Adrenal gland (tissue), 12 donors: ENCODE results near the gene ITGA7. TPM values are rescaled to one million over a fixed set of nuclear protein-coding genes. Genes with fewer than 3 reads are reported as not detected.

Experiments used
- DNase-seq, 7 donors: peaks; one replicate each; pipeline ENCODE4 v3.0.0-alpha.2; 2019 to 2020
- H3K27ac ChIP-seq, 5 donors: fragments of 200-600 bp; sonication (generic) in 4 of 5; 1 replicate in 3 of 5; 2 replicates in 2 of 5; pipeline versions ENCODE4 v1.5.1 to v1.8.0; 2016 to 2020; ENCODE audit warnings: mild to moderate bottlenecking in 1 of 5
- H3K27me3 ChIP-seq: fragments of 200-600 bp; 2 replicates; pipeline ENCODE4 v1.8.0; 2021
- H3K36me3 ChIP-seq, 2 donors: fragments of 200-600 bp; replicated peaks in 1 of 2; 1 replicate in 1 of 2; 2 replicates in 1 of 2; pipeline versions ENCODE4 v1.5.1 to v1.8.0; 2018 to 2022
- H3K4me1 ChIP-seq, 2 donors: fragments of 200-600 bp; replicated peaks in 1 of 2; 1 replicate in 1 of 2; 2 replicates in 1 of 2; pipeline versions ENCODE4 v1.5.1 to v1.8.0; 2018 to 2021
- H3K4me3 ChIP-seq, 4 donors: fragments of 200-600 bp; sonication (generic) in 3 of 4; one replicate each; pipeline ENCODE4 v1.5.1; 2016 to 2018
- H3K9me3 ChIP-seq, 3 donors: fragments of 200-600 bp; sonication (generic) in 1 of 3; replicated peaks in 1 of 3; 1 replicate in 2 of 3; 2 replicates in 1 of 3; pipeline versions ENCODE4 v1.5.1 to v1.8.0; 2016 to 2021
- POLR2A ChIP-seq, 2 donors: fragments of 450-650 bp; IDR thresholded peaks; one replicate each; pipeline ENCODE4 v1.6.1; 2017; ENCODE audit warnings: antibody characterized with exemption in 2 of 2, mild to moderate bottlenecking in 2 of 2, moderate library complexity in 1 of 2
- WGBS, 4 donors: extraction: QIAGEN DNeasy Blood & Tissue Kit in 2 of 4; methylation state at CpG; one replicate each; pipeline versions ENCODE4 v1.1.5 to v1.1.7; 2013 to 2017; 5-methylcytosine and 5-hydroxymethylcytosine counted together
- intact Hi-C, 2 donors: fragments of 100-400 bp; cut with DNase I; formaldehyde crosslinking; loops; one replicate each; pipeline versions ENCODE4 v1.14.1 to v1.15.0; 2022 to 2023
- polyA plus RNA-seq, 3 donors: library from polyadenylated mRNA; stranded (reverse); fragments of 200-250 nt in 2 of 3; fragments of 350-450 nt in 1 of 3; fragmentation: Illumina TruSeq in 1 of 3; extraction: RNeasy Lipid Tissue Mini Kit (QIAGEN cat#74804) in 1 of 3; gene quantifications; one replicate each; pipeline ENCODE4 v1.2.3, GENCODE V29; 2013 to 2014
- total RNA-seq, 9 donors: library from RNA; depleted of rRNA in 4 of 9; stranded (reverse); fragments of >200 nt in 4 of 9; fragments of 120-200 nt in 1 of 9; fragmentation: NEBNext Ultra II Directional in 1 of 9; extraction: Animal tissue kit (Norgen Biotek cat#: 25700) in 1 of 9; gene quantifications; one replicate each; pipeline versions ENCODE4 v1.1.0 to v1.2.4, GENCODE V29; 2013 to 2023
- TF ChIP-seq, protein P1 (sequence below), 6 experiments: fragments of 450-650 bp in 4 of 6; fragments of 200-600 bp in 2 of 6; sonication (generic) in 1 of 6; IDR thresholded peaks; 1 replicate in 5 of 6; 2 replicates in 1 of 6; pipeline versions ENCODE4 v1.5.1 to v1.8.0; 2016 to 2021; ENCODE audit warnings: antibody characterized with exemption in 6 of 6, mild to moderate bottlenecking in 2 of 6, moderate library complexity in 1 of 6
- donor health status: healthy with polysubstance abuse.
- donor health status: Bipolar disorder and iron deficiency.
- donor health status: DM: yes; HTN: yes; CAD: no.
- donor health status: DM: no; HTN: no; CAD: no.
- donor health status: DM: no; HTN: no; CAD: no.
- donor health status: DM: yes; HTN: yes; CAD: no.

ITGA7 gene
- total and polyA plus RNA-seq, 12 donors: 5.7 to 77.1 (median 15.7) TPM

- Histone ChIP-seq H3K27me3 (no peaks in the 10 kb centered on the region), H3K4me1 (peaks cover 5 to 13% of the 10 kb centered on the region in 2 donors), H3K36me3 (no peaks in the 10 kb centered on the region), H3K4me3 (no peak overlapping the region), H3K27ac (peak overlapping the region in 1 of 5 donors; percentile 47), H3K9me3 (no peaks in the 10 kb centered on the region)
- intact Hi-C loops: no loop called here
- WGBS, 4 donors: 37 to 77% (median 62%) methylated on average over 6 of the region's 6 CpGs
- no peak for DNase-seq
- no peak for TF ChIP-seq POLR2A (IDR thresholded peaks at IDR 0.05)
- TF ChIP-seq, protein P1, sequence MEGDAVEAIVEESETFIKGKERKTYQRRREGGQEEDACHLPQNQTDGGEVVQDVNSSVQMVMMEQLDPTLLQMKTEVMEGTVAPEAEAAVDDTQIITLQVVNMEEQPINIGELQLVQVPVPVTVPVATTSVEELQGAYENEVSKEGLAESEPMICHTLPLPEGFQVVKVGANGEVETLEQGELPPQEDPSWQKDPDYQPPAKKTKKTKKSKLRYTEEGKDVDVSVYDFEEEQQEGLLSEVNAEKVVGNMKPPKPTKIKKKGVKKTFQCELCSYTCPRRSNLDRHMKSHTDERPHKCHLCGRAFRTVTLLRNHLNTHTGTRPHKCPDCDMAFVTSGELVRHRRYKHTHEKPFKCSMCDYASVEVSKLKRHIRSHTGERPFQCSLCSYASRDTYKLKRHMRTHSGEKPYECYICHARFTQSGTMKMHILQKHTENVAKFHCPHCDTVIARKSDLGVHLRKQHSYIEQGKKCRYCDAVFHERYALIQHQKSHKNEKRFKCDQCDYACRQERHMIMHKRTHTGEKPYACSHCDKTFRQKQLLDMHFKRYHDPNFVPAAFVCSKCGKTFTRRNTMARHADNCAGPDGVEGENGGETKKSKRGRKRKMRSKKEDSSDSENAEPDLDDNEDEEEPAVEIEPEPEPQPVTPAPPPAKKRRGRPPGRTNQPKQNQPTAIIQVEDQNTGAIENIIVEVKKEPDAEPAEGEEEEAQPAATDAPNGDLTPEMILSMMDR (IDR thresholded peaks at IDR 0.05): no peak
Observed at GRCh38 chr12:55676707-55677106, 31.0 kb downstream of the ITGA7 start.

DNA sequence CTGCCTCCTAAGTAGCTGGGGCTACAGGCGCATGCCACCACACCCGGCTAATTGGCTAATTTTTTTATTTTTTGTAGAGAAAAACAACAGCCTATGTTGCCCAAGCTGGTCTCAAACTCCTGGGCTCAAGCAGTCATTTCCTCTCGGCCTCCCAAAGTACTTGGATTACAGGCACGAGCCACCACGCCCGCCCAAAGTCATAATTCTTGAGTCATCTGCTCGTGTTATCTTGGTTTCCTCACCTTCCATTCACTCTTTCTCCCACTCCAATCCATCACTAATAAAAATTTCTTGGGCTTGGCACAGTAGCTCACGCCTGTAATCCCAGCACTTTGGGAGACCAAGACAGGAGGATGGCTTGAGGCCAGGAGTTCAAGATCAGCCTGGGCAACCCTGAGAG, 32.0 kb downstream of the ITGA7 start:
- Histone ChIP-seq H3K27me3 (no peaks in the 10 kb centered on the region), H3K27ac (no peak overlapping the region), H3K36me3 (no peaks in the 10 kb centered on the region), H3K9me3 (no peaks in the 10 kb centered on the region), H3K4me1 (peaks cover 0 to 4% of the 10 kb centered on the region in 2 donors), H3K4me3 (no peak overlapping the region)
- 79 to 83% (median 80%) methylated on average over 8 of the region's 8 CpGs for WGBS, 4 donors
- intact Hi-C loops: no loop called here
- DNase-seq: peak in 1 of 7 donors; percentile 19
- TF ChIP-seq, protein P1 (IDR thresholded peaks at IDR 0.05): no peak
- no peak for TF ChIP-seq POLR2A (IDR thresholded peaks at IDR 0.05)

GRCh38 chr12:55673638-55674037, 34.1 kb downstream of the ITGA7 start:
- Histone ChIP-seq H3K4me1 (peaks cover 0 to 4% of the 10 kb centered on the region in 2 donors), H3K27ac (peak overlapping the region in 1 of 5 donors; percentile 55), H3K4me3 (no peak overlapping the region), H3K36me3 (no peaks in the 10 kb centered on the region), H3K27me3 (no peaks in the 10 kb centered on the region), H3K9me3 (no peaks in the 10 kb centered on the region)
- no peak for TF ChIP-seq POLR2A (IDR thresholded peaks at IDR 0.05)
- TF ChIP-seq, protein P1 (IDR thresholded peaks at IDR 0.05): no peak
- intact Hi-C loops: no loop called here
- DNase-seq: peak in 2 of 7 donors; percentile 17 to 37

- TF ChIP-seq, protein P1 (IDR thresholded peaks at IDR 0.05): no peak
- TF ChIP-seq POLR2A (IDR thresholded peaks at IDR 0.05): no peak
- Histone ChIP-seq H3K27ac (no peak overlapping the region), H3K36me3 (no peaks in the 10 kb centered on the region), H3K9me3 (no peaks in the 10 kb centered on the region), H3K27me3 (no peaks in the 10 kb centered on the region), H3K4me3 (no peak overlapping the region), H3K4me1 (peaks cover 0 to 4% of the 10 kb centered on the region in 2 donors)
- 51 to 68% (median 62%) methylated on average over 4 of the region's 4 CpGs for WGBS, 4 donors
- intact Hi-C loops: no loop called here
- peak in 1 of 7 donors; percentile 1 for DNase-seq
Observed at GRCh38 chr12:55671746-55672145, 36.0 kb downstream of the ITGA7 start.
